CD14-positive monocyte (primary cell): Measurements from ENCODE around the gene PLEKHA3. TPM values are rescaled to one million over a fixed set of nuclear protein-coding genes. Genes with fewer than 3 reads are reported as not detected.

Experiments
- DNase-seq, 3 donors: peaks; one replicate each; pipeline ENCODE4 v3.0.0-alpha.2; 2011 to 2022
- H2AFZ ChIP-seq: 2 replicates; pipeline ENCODE4 v1.6.0; 2012; ENCODE audit warnings: mild to moderate bottlenecking, low read depth, low read length, inconsistent platforms; ENCODE audit not compliant: insufficient read depth, poor library complexity, severe bottlenecking
- H3K27ac ChIP-seq, 2 donors: 1 replicate in 1 of 2; 2 replicates in 1 of 2; pipeline ENCODE4 v1.5.1; 2012 to 2013; ENCODE audit warnings: low read length in 2 of 2, control low read depth in 1 of 2, inconsistent platforms in 1 of 2, low read depth in 1 of 2, mild to moderate bottlenecking in 1 of 2
- H3K27me3 ChIP-seq, 2 donors: one replicate each; pipeline versions ENCODE4 v1.6.0 to v1.6.1; 2011 to 2013; ENCODE audit warnings: low read length in 2 of 2; ENCODE audit not compliant: control insufficient read depth in 2 of 2, insufficient read depth in 2 of 2
- H3K36me3 ChIP-seq, 2 donors: replicated peaks in 1 of 2; 1 replicate in 1 of 2; 2 replicates in 1 of 2; pipeline versions ENCODE4 v1.5.1 to v1.6.1; 2012 to 2013; ENCODE audit warnings: low read length in 2 of 2, control low read depth in 1 of 2, inconsistent platforms in 1 of 2, mild to moderate bottlenecking in 1 of 2; ENCODE audit not compliant: insufficient read depth in 2 of 2, control insufficient read depth in 1 of 2
- H3K4me1 ChIP-seq, 2 donors: 1 replicate in 1 of 2; 2 replicates in 1 of 2; pipeline versions ENCODE4 v1.5.1 to v1.6.1; 2012 to 2013; ENCODE audit warnings: low read length in 2 of 2, control low read depth in 1 of 2, inconsistent platforms in 1 of 2, mild to moderate bottlenecking in 1 of 2, moderate library complexity in 1 of 2; ENCODE audit not compliant: insufficient read depth in 2 of 2, control insufficient read depth in 1 of 2
- H3K4me2 ChIP-seq: replicated peaks from 2 replicates; pipeline ENCODE3; 2012; ENCODE audit warnings: low read length, moderate library complexity, mild to moderate bottlenecking; ENCODE audit not compliant: poor library complexity, severe bottlenecking; ENCODE audit errors: extremely low read depth
- H3K4me3 ChIP-seq, 3 experiments: fragments of 200-600 bp in 1 of 3; sonication (generic) in 1 of 3; replicated peaks in 1 of 3; 1 replicate in 2 of 3; 2 replicates in 1 of 3; pipeline ENCODE4 v1.5.1; 2011 to 2013; ENCODE audit warnings: low read length in 3 of 3, mild to moderate bottlenecking in 3 of 3, control low read depth in 2 of 3, low read depth in 2 of 3, inconsistent platforms in 1 of 3, moderate library complexity in 1 of 3
- H3K79me2 ChIP-seq: 2 replicates; pipeline ENCODE4 v1.6.0; 2012; ENCODE audit warnings: mild to moderate bottlenecking, control low read depth, inconsistent platforms, low read length, moderate library complexity; ENCODE audit not compliant: insufficient read depth
- H3K9ac ChIP-seq: 2 replicates; pipeline ENCODE4 v1.6.0; 2017; ENCODE audit warnings: low read length, mild to moderate bottlenecking; ENCODE audit not compliant: insufficient read depth, poor library complexity, severe bottlenecking
- H3K9me3 ChIP-seq, 2 donors: replicated peaks in 1 of 2; 1 replicate in 1 of 2; 2 replicates in 1 of 2; pipeline versions ENCODE4 v1.5.1 to v1.6.1; 2012 to 2013; ENCODE audit warnings: low read length in 2 of 2, control low read depth in 1 of 2; ENCODE audit not compliant: control insufficient read depth in 1 of 2, insufficient read depth in 1 of 2
- H4K20me1 ChIP-seq: 2 replicates; pipeline ENCODE4 v1.6.0; 2012; ENCODE audit warnings: mild to moderate bottlenecking, low read length, control low read depth, moderate library complexity; ENCODE audit not compliant: insufficient read depth
- H3K27ac Mint-ChIP-seq, 7 donors: one replicate each; pipeline ENCODE4 v1.8.0; 2020; ENCODE audit warnings: mild to moderate bottlenecking in 7 of 7, mixed read lengths in 7 of 7, moderate library complexity in 6 of 7, inconsistent platforms in 2 of 7
- H3K27me3 Mint-ChIP-seq, 3 donors: one replicate each; pipeline ENCODE4 v1.8.0; 2021 to 2022; ENCODE audit warnings: low read depth in 3 of 3, mild to moderate bottlenecking in 3 of 3, mixed read lengths in 3 of 3, moderate library complexity in 3 of 3, inconsistent platforms in 1 of 3
- H3K36me3 Mint-ChIP-seq, 2 donors: one replicate each; pipeline ENCODE4 v1.8.0; 2020; ENCODE audit warnings: mixed read lengths in 2 of 2, inconsistent platforms in 1 of 2, mild to moderate bottlenecking in 1 of 2
- H3K4me1 Mint-ChIP-seq: one replicate; pipeline ENCODE4 v1.8.0; 2020; ENCODE audit warnings: mild to moderate bottlenecking, mixed read lengths
- H3K4me3 Mint-ChIP-seq, 2 donors: one replicate each; pipeline ENCODE4 v1.8.0; 2020; ENCODE audit warnings: mild to moderate bottlenecking in 2 of 2, mixed read lengths in 2 of 2, moderate library complexity in 1 of 2
- H3K9me3 Mint-ChIP-seq, 7 donors: one replicate each; pipeline ENCODE4 v1.8.0; 2020 to 2022; ENCODE audit warnings: mixed read lengths in 7 of 7, mild to moderate bottlenecking in 6 of 7, moderate library complexity in 6 of 7, inconsistent platforms in 2 of 7
- CTCF ChIP-seq: fragments of 200-600 bp; IDR thresholded peaks from one replicate; pipeline ENCODE4 v1.8.0; 2022; ENCODE audit warnings: antibody characterized with exemption, mild to moderate bottlenecking
- WGBS: methylation state at CpG from one replicate; pipeline ENCODE4 v1.1.5; 2013; ENCODE audit warnings: missing lambda C conversion rate; ENCODE audit not compliant: insufficient coverage; 5-methylcytosine and 5-hydroxymethylcytosine counted together
- intact Hi-C, 2 donors: fragments of 100-400 bp; cut with micrococcal nuclease; formaldehyde crosslinking; loops; one replicate each; pipeline versions ENCODE4 v1.15.0 to v1.15.1; 2023
- polyA plus RNA-seq, 3 donors: library from polyadenylated mRNA; depleted of rRNA in 1 of 3; unstranded in 2 of 3; stranded (reverse) in 1 of 3; fragments of 300-500 nt in 2 of 3; fragments of >200 nt in 1 of 3; fragmentation: Illumina TruSeq in 2 of 3; gene quantifications; 1 replicate in 2 of 3; 2 replicates in 1 of 3; pipeline ENCODE4 v1.2.3, GENCODE V29; 2012 to 2021

PLEKHA3 gene
- polyA plus RNA-seq, 3 donors = 5.3 to 14.1 (median 13.4) TPM

GRCh38 chr2:178474560-178474959 lies 5.7 kb upstream of the PLEKHA3 start:
- Histone ChIP-seq H4K20me1 (no peaks in the 10 kb centered on the region), H3K79me2 (peaks cover 3% of the 10 kb centered on the region), H3K9me3 (no peaks in the 10 kb centered on the region), H3K9ac (no peak overlapping the region), H3K4me1 (peaks cover 12 to 16% of the 10 kb centered on the region in 2 donors), H3K4me2 (no peak overlapping the region), H3K36me3 (no peaks in the 10 kb centered on the region), H2AFZ (no peak overlapping the region), H3K4me3 (no peak overlapping the region), H3K27me3 (no peaks in the 10 kb centered on the region), H3K27ac (no peak overlapping the region)
- Mint-ChIP-seq H3K4me1 (peaks cover 9% of the 10 kb centered on the region), H3K27ac (no peak overlapping the region), H3K4me3 (no peak overlapping the region), H3K36me3 (peaks cover 0 to 3% of the 10 kb centered on the region in 2 donors), H3K9me3 (no peaks in the 10 kb centered on the region), H3K27me3 (no peaks in the 10 kb centered on the region)
- DNase-seq = no peak
- 92% methylated on average over 2 of the region's 5 CpGs for WGBS
- no peak for TF ChIP-seq CTCF
- intact Hi-C loops = no loop called here

- Histone ChIP-seq H3K27ac (no peak overlapping the region), H3K27me3 (no peaks in the 10 kb centered on the region), H3K4me3 (no peak overlapping the region), H3K79me2 (peaks cover 13% of the 10 kb centered on the region), H3K9ac (no peak overlapping the region), H3K4me1 (peaks cover 23 to 29% of the 10 kb centered on the region in 2 donors), H4K20me1 (no peaks in the 10 kb centered on the region), H3K36me3 (no peaks in the 10 kb centered on the region), H2AFZ (no peak overlapping the region), H3K9me3 (no peaks in the 10 kb centered on the region), H3K4me2 (no peak overlapping the region)
- peaks cover 18% of the 10 kb centered on the region for H3K4me1 Mint-ChIP-seq
- H3K36me3 Mint-ChIP-seq = peaks cover 0 to 3% of the 10 kb centered on the region in 2 donors
- TF ChIP-seq CTCF = no peak
- no peak overlapping the region for H3K27ac Mint-ChIP-seq
- no peaks in the 10 kb centered on the region for H3K9me3 Mint-ChIP-seq
- intact Hi-C loops = no loop called here
- no peak for DNase-seq
- H3K27me3 Mint-ChIP-seq = no peaks in the 10 kb centered on the region
- no peak overlapping the region for H3K4me3 Mint-ChIP-seq
Observed at GRCh38 chr2:178476477-178476876, 3.8 kb upstream of the PLEKHA3 start.
